DMS 273 (cell line): ENCODE data around the gene SH3BGRL2.
A peak's percentile ranks its signal among the peaks of the same experiment; 100 is the strongest.

Source experiments
- DNase-seq: peaks from one replicate; lab custom pipeline; 2025; ENCODE audit not compliant: unreplicated experiment; lab: John Stamatoyannopoulos, UW

SH3BGRL2 gene

GRCh38 chr6:79630883-79631692 is at the start of gene SH3BGRL2:
SH3BGRL2 (plus strand) TSS chr6:79631329; CDS start chr6:79631462, 133 bp downstream.
- DNase-seq, result peak; percentile 90

GRCh38 chr6:79584332-79584731 is 46.8 kb upstream of the SH3BGRL2 start:
- no peak for DNase-seq

- peak; percentile 75 for DNase-seq
Measured at GRCh38 chr6:79586548-79586947, 44.6 kb upstream of the SH3BGRL2 start.

- DNase-seq, result no peak
Measured at GRCh38 chr6:79589701-79590100, 41.4 kb upstream of the SH3BGRL2 start.

- DNase-seq, result no peak
Measured at GRCh38 chr6:79597155-79597554, 34.0 kb upstream of the SH3BGRL2 start.

GRCh38 chr6:79598012-79598411 is 33.1 kb upstream of the SH3BGRL2 start:
- DNase-seq, result no peak

GRCh38 chr6:79599725-79600259 is 31.3 kb upstream of the SH3BGRL2 start:
- DNase-seq, result no peak

GRCh38 chr6:79600313-79600712 is 30.8 kb upstream of the SH3BGRL2 start:
- DNase-seq, result no peak

GRCh38 chr6:79600812-79601609 is 30.1 kb upstream of the SH3BGRL2 start:
- no peak for DNase-seq

- peak; percentile 79 for DNase-seq
Measured at GRCh38 chr6:79602859-79603258, 28.3 kb upstream of the SH3BGRL2 start.

- peak; percentile 39 for DNase-seq
Measured at GRCh38 chr6:79604583-79605037, 26.5 kb upstream of the SH3BGRL2 start.

- DNase-seq, result peak; percentile 85
Measured at GRCh38 chr6:79605061-79605460, 26.1 kb upstream of the SH3BGRL2 start.

GRCh38 chr6:79605968-79606764 is 25.0 kb upstream of the SH3BGRL2 start:
- peak; percentile 88 for DNase-seq

GRCh38 chr6:79607000-79607399 is 24.1 kb upstream of the SH3BGRL2 start:
- no peak for DNase-seq

GRCh38 chr6:79608334-79609224 is 22.6 kb upstream of the SH3BGRL2 start:
- DNase-seq, result no peak

GRCh38 chr6:79609225-79609595 is 21.9 kb upstream of the SH3BGRL2 start:
- no peak for DNase-seq

- no peak for DNase-seq
Measured at GRCh38 chr6:79610306-79611009, 20.7 kb upstream of the SH3BGRL2 start.

GRCh38 chr6:79612457-79612856 is 18.7 kb upstream of the SH3BGRL2 start:
- no peak for DNase-seq

- DNase-seq, result no peak
Measured at GRCh38 chr6:79612918-79613317, 18.2 kb upstream of the SH3BGRL2 start.
